ENCODE data around the gene RTL10. TPM values are rescaled to one million over a fixed set of nuclear protein-coding genes. Genes with fewer than 3 reads are reported as not detected.

Gene RTL10
- total RNA-seq, 4 donors from 2014 or later, result 3.5 to 12.8 (median 5.0) TPM

- no peak for TF ChIP-seq CTCF (IDR thresholded peaks at IDR 0.05 in 4 of 5, conservative IDR thresholded peaks at IDR 0.05 in 1 of 5)
- no peak for TF ChIP-seq POLR2A (IDR thresholded peaks at IDR 0.05)
- Histone ChIP-seq H3K27me3 (no peaks in the 10 kb centered on the region), H3K36me3 (no peaks in the 10 kb centered on the region), H3K27ac (no peak overlapping the region), H3K4me1 (no peaks in the 10 kb centered on the region), H3K9me3 (no peaks in the 10 kb centered on the region), H3K4me3 (no peak overlapping the region)
- no peak for DNase-seq
- ATAC-seq, result no peak
- intact Hi-C loops (cut with DNase I; ENCODE audit: low total_unique reads), result no loop called here
- in situ Hi-C loops (cut with MboI; ENCODE audit: low sequenced_read_pairs in 4 of 4), result no loop called here
Measured at GRCh38 chr22:19810381-19811201, 44.1 kb downstream of the RTL10 start.

GRCh38 chr22:19809741-19810140 is 44.9 kb downstream of the RTL10 start:
- Histone ChIP-seq H3K27me3 (no peaks in the 10 kb centered on the region), H3K4me1 (no peaks in the 10 kb centered on the region), H3K36me3 (no peaks in the 10 kb centered on the region), H3K9me3 (no peaks in the 10 kb centered on the region), H3K27ac (no peak overlapping the region), H3K4me3 (no peak overlapping the region)
- TF ChIP-seq CTCF (IDR thresholded peaks at IDR 0.05 in 4 of 5, conservative IDR thresholded peaks at IDR 0.05 in 1 of 5) (no peak), POLR2A (IDR thresholded peaks at IDR 0.05) (no peak)
- in situ Hi-C loops (cut with MboI; ENCODE audit: low sequenced_read_pairs in 4 of 4), result no loop called here
- DNase-seq (no peak), ATAC-seq (no peak)
- intact Hi-C loops (cut with DNase I; ENCODE audit: low total_unique reads), result no loop called here

- Histone ChIP-seq H3K4me3 (no peak overlapping the region), H3K27me3 (no peaks in the 10 kb centered on the region), H3K9me3 (no peaks in the 10 kb centered on the region), H3K27ac (no peak overlapping the region), H3K4me1 (peaks cover 0 to 3% of the 10 kb centered on the region in 2 donors), H3K36me3 (no peaks in the 10 kb centered on the region)
- ATAC-seq (no peak), DNase-seq (no peak)
- TF ChIP-seq CTCF (IDR thresholded peaks at IDR 0.05 in 4 of 5, conservative IDR thresholded peaks at IDR 0.05 in 1 of 5), result no peak
- no peak for TF ChIP-seq POLR2A (IDR thresholded peaks at IDR 0.05)
- in situ Hi-C loops (cut with MboI; ENCODE audit: low sequenced_read_pairs in 4 of 4) (no loop called here), intact Hi-C loops (cut with DNase I; ENCODE audit: low total_unique reads) (no loop called here)
Measured at GRCh38 chr22:19808873-19809478, 45.7 kb downstream of the RTL10 start.

DNA sequence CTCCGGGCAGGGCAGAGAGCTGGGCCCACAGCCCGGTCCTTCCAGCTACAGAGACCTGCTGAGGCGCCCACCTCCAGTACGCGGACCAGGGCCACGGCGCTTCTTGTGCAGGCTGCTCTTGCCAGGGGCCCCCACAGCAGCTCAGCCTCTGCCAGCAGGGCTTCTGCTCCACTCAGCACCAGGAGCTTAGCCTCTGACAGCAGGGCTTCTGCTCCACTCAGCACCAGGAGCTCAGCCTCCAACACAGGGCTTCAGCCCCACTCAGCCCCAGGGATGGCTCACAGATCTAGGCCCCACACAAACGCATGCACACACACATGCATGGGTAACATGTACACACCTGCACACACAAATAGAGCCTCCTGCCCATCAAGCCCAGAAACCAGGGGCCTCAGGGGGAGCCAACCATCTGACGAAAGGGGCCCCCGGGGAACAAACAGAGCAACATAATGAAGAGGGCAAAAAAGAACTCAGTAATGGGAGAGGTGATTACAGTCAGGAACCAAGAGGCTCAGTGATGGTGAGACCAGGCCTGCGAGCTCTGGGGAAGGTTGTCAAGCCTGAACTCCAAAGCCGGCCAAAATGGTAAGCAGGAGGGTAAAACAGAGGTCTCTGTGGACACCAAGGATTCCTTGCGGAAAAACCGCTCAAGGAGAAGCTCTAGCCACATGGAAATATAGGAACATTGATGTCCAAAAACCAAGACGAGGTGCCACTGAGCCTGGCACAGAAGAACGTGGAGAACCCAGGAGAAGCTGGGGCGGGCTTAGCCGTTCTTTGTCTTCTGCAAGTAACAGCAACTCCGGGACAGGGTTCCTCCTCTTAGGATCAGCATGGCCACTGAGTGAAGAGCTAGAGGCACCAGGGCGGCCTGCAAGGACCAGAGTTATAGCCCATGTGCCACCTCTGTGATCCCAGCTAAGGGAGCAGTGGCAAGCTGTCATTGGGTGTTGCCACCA is 46.5 kb downstream of the RTL10 start:
- Histone ChIP-seq H3K27ac (no peak overlapping the region), H3K27me3 (no peaks in the 10 kb centered on the region), H3K36me3 (no peaks in the 10 kb centered on the region), H3K4me3 (no peak overlapping the region), H3K4me1 (peaks cover 0 to 7% of the 10 kb centered on the region in 2 donors), H3K9me3 (no peaks in the 10 kb centered on the region)
- DNase-seq (no peak), ATAC-seq (no peak)
- in situ Hi-C loops (cut with MboI; ENCODE audit: low sequenced_read_pairs in 4 of 4), result no loop called here
- TF ChIP-seq CTCF (IDR thresholded peaks at IDR 0.05 in 4 of 5, conservative IDR thresholded peaks at IDR 0.05 in 1 of 5) (no peak), POLR2A (IDR thresholded peaks at IDR 0.05) (no peak)
- intact Hi-C loops (cut with DNase I; ENCODE audit: low total_unique reads), result no loop called here

Data from gastrocnemius medialis (tissue), 4 donors.